ENCODE data around the gene PNPLA8.

The PNPLA8 gene

GRCh38 chr7:108525327-108525984 lies 479 bp downstream of the PNPLA8 start:
- Histone ChIP-seq H3K9me3 (ENCODE audit: control insufficient read depth, insufficient read depth, low read depth, low read length) (no peaks in the 10 kb centered on the region), H3K27ac (ENCODE audit: extremely low read depth, low read depth, low read length) (peak overlapping the region; percentile 62), H3K36me3 (ENCODE audit: control insufficient read depth in 2 of 2, insufficient read depth in 1 of 2, low read length in 2 of 2) (no peaks in the 10 kb centered on the region), H3K4me3 (ENCODE audit: low read depth, low read length) (peak overlapping the region; percentile 96), H3K4me1 (ENCODE audit: control insufficient read depth, insufficient read depth, low read length) (peaks cover 2% of the 10 kb centered on the region; the same call in 1 of the 2 replicates)
- CTCF ChIA-PET = interaction anchor here (0.7 to 0.8 kb wide), 2 partner anchors 69 to 72 kb away, joined by 3 read pairs; partner anchors contain the start of gene NRCAM
- POLR2A ChIA-PET = interaction anchor here (0.6 to 2.9 kb wide), 10 partner anchors 19 to 781 kb away, joined by 3 to 42 read pairs (median 4); partner anchors contain the start of genes CBLL1, DNAJB9, NRCAM and THAP5
- TF ChIP-seq ZNF248 (tag by site-specific recombination; IDR thresholded peaks at IDR 0.05) (no peak), ZNF140 (tag by site-specific recombination; IDR thresholded peaks at IDR 0.05) (no peak), ZBTB7A (tag by site-specific recombination; IDR thresholded peaks at IDR 0.05; ENCODE audit: low read depth) (no peak), GLIS1 (tag by site-specific recombination; IDR thresholded peaks at IDR 0.05) (peak; percentile 17; the same call in 1 of the 2 replicates), ZNF600 (tag by site-specific recombination; IDR thresholded peaks at IDR 0.05) (no peak; the same call in 1 of the 2 replicates), HOXC10 (CRISPR knock-in tag; IDR thresholded peaks at IDR 0.05) (no peak), GLIS2 (tag by site-specific recombination; IDR thresholded peaks at IDR 0.05) (peak; percentile 80), ZNF24 (tag by site-specific recombination; IDR thresholded peaks at IDR 0.05) (0 out of 2 replicates have a peak, but pooled peaks have one; percentile 16), ZNF335 (tag by site-specific recombination; conservative IDR thresholded peaks at IDR 0.05) (peak; percentile 59; the same call in 1 of the 2 replicates), OSR2 (tag by site-specific recombination; IDR thresholded peaks at IDR 0.05) (peak; percentile 47), SP2 (tag by site-specific recombination; IDR thresholded peaks at IDR 0.05) (no peak), ZSCAN30 (tag by site-specific recombination; IDR thresholded peaks at IDR 0.05) (peak; percentile 21; the same call in 1 of the 2 replicates), MZF1 (tag by site-specific recombination; IDR thresholded peaks at IDR 0.05; ENCODE audit: borderline replicate concordance) (peak; percentile 97), ZNF555 (tag by site-specific recombination; conservative IDR thresholded peaks at IDR 0.05) (no peak), PATZ1 (tag by site-specific recombination; IDR thresholded peaks at IDR 0.05) (peak; percentile 72; the same call in 1 of the 2 replicates), ZXDB (tag by site-specific recombination; IDR thresholded peaks at IDR 0.05) (peak; percentile 30), SCRT2 (tag by site-specific recombination; IDR thresholded peaks at IDR 0.05) (no peak; the same call in 1 of the 2 replicates), PRDM10 (tag by site-specific recombination; IDR thresholded peaks at IDR 0.05) (0 out of 2 replicates have a peak, but pooled peaks have one; percentile 9), ZNF426 (tag by site-specific recombination; IDR thresholded peaks at IDR 0.05) (no peak), GLI4 (tag by site-specific recombination; IDR thresholded peaks at IDR 0.05) (no peak), ZNF366 (tag by site-specific recombination; conservative IDR thresholded peaks at IDR 0.05) (peak; percentile 66), ZNF19 (tag by site-specific recombination; IDR thresholded peaks at IDR 0.05; ENCODE audit: low read depth) (no peak), ZNF394 (tag by site-specific recombination; IDR thresholded peaks at IDR 0.05; ENCODE audit: borderline replicate concordance) (0 out of 2 replicates have a peak, but pooled peaks have one; percentile 40), BCL11A (tag by site-specific recombination; IDR thresholded peaks at IDR 0.05; ENCODE audit: low read depth) (peak; percentile 12; the same call in 1 of the 2 replicates), KLF9 (tag by site-specific recombination; IDR thresholded peaks at IDR 0.05; ENCODE audit: low read depth) (no peak), ZNF16 (tag by site-specific recombination; IDR thresholded peaks at IDR 0.05; ENCODE audit: low read depth) (no peak), ZNF138 (tag by site-specific recombination; IDR thresholded peaks at IDR 0.05; ENCODE audit: borderline replicate concordance) (no peak), ZBTB17 (tag by site-specific recombination; IDR thresholded peaks at IDR 0.05) (peak; percentile 36), OVOL3 (tag by site-specific recombination; IDR thresholded peaks at IDR 0.05) (0 out of 2 replicates have a peak, but pooled peaks have one; percentile 46), ZNF660 (tag by site-specific recombination; IDR thresholded peaks at IDR 0.05) (0 out of 2 replicates have a peak, but pooled peaks have one; percentile 33), ZBTB6 (tag by site-specific recombination; IDR thresholded peaks at IDR 0.05) (no peak), SCRT1 (tag by site-specific recombination; IDR thresholded peaks at IDR 0.05; ENCODE audit: borderline replicate concordance) (no peak), ZNF501 (tag by site-specific recombination; IDR thresholded peaks at IDR 0.05) (peak; percentile 60; the same call in 1 of the 2 replicates)

All from HEK293 (cell line).